ENCODE results near the gene PFDN4.

GRCh38 chr20:54195483-54196472, 12.1 kb upstream of the PFDN4 start:
- no peak for TF ChIP-seq CTCF (IDR thresholded peaks at IDR 0.05; ENCODE audit: insufficient read depth, low read length, poor library complexity, severe bottlenecking)
- TF ChIP-seq EZH2phosphoT487 (conservative IDR thresholded peaks at IDR 0.05; ENCODE audit: low read length): no peak
